Transverse colon (tissue), 4 donors: ENCODE data around the gene KLHL10. TPM values are rescaled to one million over a fixed set of nuclear protein-coding genes. Genes with fewer than 3 reads are reported as not detected.

Experiments
- DNase-seq: peaks from one replicate; pipeline ENCODE4 v3.0.0-alpha.2; 2019
- H3K27ac ChIP-seq, 4 donors: fragments of 200-600 bp; sonication (generic); 2 replicates each; pipeline ENCODE4 v1.5.1; 2016 to 2018; ENCODE audit warnings: inconsistent platforms in 4 of 4
- H3K27me3 ChIP-seq: fragments of 200-600 bp; sonication (generic); 2 replicates; pipeline ENCODE4 v1.5.1; 2017; ENCODE audit warnings: inconsistent platforms
- H3K36me3 ChIP-seq, 4 donors: fragments of 200-600 bp; sonication (generic); 2 replicates each; pipeline ENCODE4 v1.5.1; 2017 to 2019; ENCODE audit warnings: inconsistent platforms in 4 of 4
- H3K4me1 ChIP-seq, 4 donors: fragments of 200-600 bp; sonication (generic); 2 replicates each; pipeline ENCODE4 v1.5.1; 2017 to 2020; ENCODE audit warnings: inconsistent platforms in 4 of 4
- H3K4me3 ChIP-seq, 4 donors: fragments of 200-600 bp; sonication (generic); 1 replicate in 1 of 4; 2 replicates in 3 of 4; pipeline versions ENCODE4 v1.5.1 to v1.6.1; 2017 to 2019; ENCODE audit warnings: inconsistent platforms in 4 of 4
- H3K9me3 ChIP-seq, 2 donors: fragments of 200-600 bp; sonication (generic); 2 replicates each; pipeline ENCODE4 v1.5.1; 2017 to 2019; ENCODE audit warnings: inconsistent platforms in 2 of 2
- CTCF ChIP-seq, 5 experiments: fragments of 200-600 bp in 3 of 5; fragments of 450-650 bp in 2 of 5; sonication (generic) in 3 of 5; IDR thresholded peaks; 1 replicate in 2 of 5; 2 replicates in 3 of 5; pipeline ENCODE4 v1.5.1; 2016 to 2017; ENCODE audit warnings: antibody characterized with exemption in 5 of 5, inconsistent platforms in 3 of 5, mild to moderate bottlenecking in 2 of 5, moderate library complexity in 1 of 5
- EP300 ChIP-seq: sonication (generic); formaldehyde crosslinking; IDR thresholded peaks from one replicate; pipeline ENCODE4 v1.6.1; 2017; ENCODE audit warnings: antibody characterized with exemption, low read depth
- POLR2A ChIP-seq: fragments of 450-650 bp; IDR thresholded peaks from one replicate; pipeline ENCODE4 v1.6.1; 2016; ENCODE audit warnings: antibody characterized with exemption, mild to moderate bottlenecking, moderate library complexity
- POLR2AphosphoS5 ChIP-seq, 3 donors: sonication (generic); formaldehyde crosslinking; IDR thresholded peaks; one replicate each; pipeline ENCODE4 v1.6.1; 2016; ENCODE audit warnings: antibody characterized with exemption in 3 of 3
- WGBS, 2 donors: methylation state at CpG; one replicate each; pipeline ENCODE4 v1.1.5; 2018; ENCODE audit warnings: low coverage in 1 of 2; 5-methylcytosine and 5-hydroxymethylcytosine counted together
- in situ Hi-C, 4 donors: fragments of 200-750 bp; cut with MboI; loops; one replicate each; pipeline versions ENCODE4 v1.15.0 to v1.15.1; 2017; ENCODE audit warnings: low sequenced_read_pairs in 3 of 4, low pct_ligation_motif_present in 1 of 4, low pct_unique_long_range_greater_than_20kb in 1 of 4
- intact Hi-C: fragments of 100-400 bp; cut with DNase I; formaldehyde crosslinking; loops from one replicate; pipeline ENCODE4 v1.15.1; 2023; ENCODE audit warnings: low total_unique reads
- total RNA-seq, 4 donors: library from RNA; depleted of rRNA; stranded (reverse); fragments of >200 nt; gene quantifications; one replicate each; pipeline ENCODE4 v1.1.0, GENCODE V29; 2016

The KLHL10 gene
- total RNA-seq, 4 donors from 2014 or later = 0.32 TPM; not detected in 3

- Histone ChIP-seq H3K36me3 (no peaks in the 10 kb centered on the region), H3K27ac (peak overlapping the region; percentile 76 to 82 (median 80)), H3K27me3 (no peaks in the 10 kb centered on the region), H3K9me3 (no peaks in the 10 kb centered on the region), H3K4me1 (peaks cover 11 to 17% (median 16%) of the 10 kb centered on the region in 4 donors), H3K4me3 (no peak overlapping the region)
- in situ Hi-C loops (loop anchor here (5.0 to 10.0 kb wide), 2 partner anchors 63 to 66 kb away; partner anchors contain the start of gene HAP1 (in 2 of the 4)), intact Hi-C loops (no loop called here)
- WGBS, 2 donors = 31% methylated on average over 18 of the region's 18 CpGs; no CpG with 5 or more reads in 1 of the 2 donors
- DNase-seq = peak; percentile 92
- TF ChIP-seq CTCF (IDR thresholded peaks at IDR 0.05) = no peak
- TF ChIP-seq EP300 = peak; percentile 36
- TF ChIP-seq POLR2AphosphoS5 (IDR thresholded peaks at IDR 0.05) = peak; percentile 29 to 65 (median 50)
- peak; percentile 23 for TF ChIP-seq POLR2A
Observed at GRCh38 chr17:41800601-41801373, 36.8 kb upstream of the KLHL10 start.

- in situ Hi-C loops (loop anchor here (5.0 to 10.0 kb wide), 2 partner anchors 64 to 67 kb away; partner anchors contain the start of gene HAP1 (in 2 of the 4)), intact Hi-C loops (loop anchor here (2.0 kb wide), 1 partner anchor 65 kb away; no protein-coding TSS in a partner anchor)
- H3K9me3 ChIP-seq = no peaks in the 10 kb centered on the region
- no peak for TF ChIP-seq EP300
- peak; percentile 96 to 99 (median 97) for TF ChIP-seq CTCF (IDR thresholded peaks at IDR 0.05)
- TF ChIP-seq POLR2A = no peak
- TF ChIP-seq POLR2AphosphoS5 (IDR thresholded peaks at IDR 0.05) = peak in 1 of 3 donors; percentile 33
- peak; percentile 89 for DNase-seq
- H3K36me3 ChIP-seq = no peaks in the 10 kb centered on the region
- no peaks in the 10 kb centered on the region for H3K27me3 ChIP-seq
- 10% methylated on average over 14 of the region's 14 CpGs; no CpG with 5 or more reads in 1 of the 2 donors for WGBS, 2 donors
- H3K4me1 ChIP-seq = peaks cover 11 to 19% (median 16%) of the 10 kb centered on the region in 4 donors
- no peak overlapping the region for H3K4me3 ChIP-seq
- H3K27ac ChIP-seq = peak overlapping the region; percentile 76 to 82 (median 80)
Observed at GRCh38 chr17:41801374-41802271, 36.0 kb upstream of the KLHL10 start.

GRCh38 chr17:41803049-41804020 lies 34.3 kb upstream of the KLHL10 start:
- no peaks in the 10 kb centered on the region for H3K36me3 ChIP-seq
- H3K27me3 ChIP-seq = no peaks in the 10 kb centered on the region
- H3K4me3 ChIP-seq = no peak overlapping the region
- H3K4me1 ChIP-seq = peaks cover 15 to 29% (median 27%) of the 10 kb centered on the region in 4 donors
- intact Hi-C loops = loop anchor here (2.0 kb wide), 1 partner anchor 67 kb away; no protein-coding TSS in a partner anchor
- in situ Hi-C loops = loop anchor here (5.0 to 10.0 kb wide), 2 partner anchors 66 to 69 kb away; partner anchors contain the start of gene HAP1 (in 2 of the 4)
- no peak for TF ChIP-seq EP300
- no peak for TF ChIP-seq POLR2AphosphoS5 (IDR thresholded peaks at IDR 0.05)
- TF ChIP-seq POLR2A = no peak
- TF ChIP-seq CTCF (IDR thresholded peaks at IDR 0.05) = no peak
- DNase-seq = no peak
- H3K27ac ChIP-seq = no peak overlapping the region
- no peaks in the 10 kb centered on the region for H3K9me3 ChIP-seq
- 75 to 90% methylated on average over 2 to 22 of the region's 24 CpGs for WGBS, 2 donors
